ENCODE measurements around the gene RGS9. TPM values are rescaled to one million over a fixed set of nuclear protein-coding genes. Genes with fewer than 3 reads are reported as not detected.

Gene RGS9
- 6.4 to 7.4 TPM (median 6.9 TPM) in 5 replicates for total RNA-seq (2022; extraction: Qiagen RNA extraction)

GRCh38 chr17:65137021-65137939 lies at the start of gene RGS9:
Gene RGS9 (plus strand): TSS chr17:65137370. CDS start chr17:65137541, 171 bp downstream.

Other genes starting within 250 kb of the RGS9 start
- 1.5 to 2.0 TPM (median 1.8 TPM) in 5 replicates for gene LRRC37A3, start 217.9 kb upstream of the RGS9 start, total RNA-seq (2022; extraction: Qiagen RNA extraction)
- 32.0 to 42.1 TPM (median 37.0 TPM) in 5 replicates for gene GNA13, start 80.6 kb upstream of the RGS9 start, total RNA-seq (2022; extraction: Qiagen RNA extraction)